ENCODE data around the gene ARAP2. TPM values are rescaled to one million over a fixed set of nuclear protein-coding genes. Genes with fewer than 3 reads are reported as not detected.
A peak's percentile ranks its signal among the peaks of the same experiment; 100 is the strongest.

ARAP2 gene
- total RNA-seq, 1 experiment from 2014 or later = 12.5 TPM

DNA sequence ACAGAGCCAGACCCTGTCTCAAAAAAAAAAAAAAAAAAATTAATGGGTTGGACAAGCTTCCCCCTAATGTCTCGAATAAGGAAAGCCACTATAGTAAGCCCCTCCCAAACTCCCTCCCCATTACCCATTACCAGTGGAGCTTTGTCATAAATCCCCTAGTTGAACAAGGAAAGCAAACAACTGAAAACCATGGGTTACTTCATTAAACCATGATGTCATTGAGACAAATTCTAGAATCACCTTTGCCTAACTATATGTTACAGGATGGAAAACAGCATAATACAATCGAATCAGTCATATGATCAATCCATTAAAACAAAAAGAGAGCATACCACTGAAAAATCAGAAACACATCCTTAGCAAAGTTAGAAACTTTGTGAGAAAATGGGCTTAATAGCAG lies 8.2 kb downstream of the ARAP2 start:
- H3K9me2 ChIP-seq (replicated peaks; ENCODE audit: low read length) = no peaks in the 10 kb centered on the region
- H3K9ac ChIP-seq (ENCODE audit: low read length) = no peak overlapping the region
- no peaks in the 10 kb centered on the region for H3K4me1 ChIP-seq (ENCODE audit: insufficient read depth, low read length)
- H4K20me1 ChIP-seq (ENCODE audit: low read length) = no peaks in the 10 kb centered on the region
- no peaks in the 10 kb centered on the region for H3K36me3 ChIP-seq (ENCODE audit: low read depth, low read length)
- no peaks in the 10 kb centered on the region for H3K27me3 ChIP-seq (ENCODE audit: low read length)
- ATAC-seq (no peak), DNase-seq (no peak)
- no peaks in the 10 kb centered on the region for H3F3A ChIP-seq (ENCODE audit: low read length, unreplicated experiment)
- H3K79me2 ChIP-seq (ENCODE audit: low read length) = peaks cover 37% of the 10 kb centered on the region
- intact Hi-C loops (cut with micrococcal nuclease) = no loop called here
- TF ChIP-seq, protein P1, sequence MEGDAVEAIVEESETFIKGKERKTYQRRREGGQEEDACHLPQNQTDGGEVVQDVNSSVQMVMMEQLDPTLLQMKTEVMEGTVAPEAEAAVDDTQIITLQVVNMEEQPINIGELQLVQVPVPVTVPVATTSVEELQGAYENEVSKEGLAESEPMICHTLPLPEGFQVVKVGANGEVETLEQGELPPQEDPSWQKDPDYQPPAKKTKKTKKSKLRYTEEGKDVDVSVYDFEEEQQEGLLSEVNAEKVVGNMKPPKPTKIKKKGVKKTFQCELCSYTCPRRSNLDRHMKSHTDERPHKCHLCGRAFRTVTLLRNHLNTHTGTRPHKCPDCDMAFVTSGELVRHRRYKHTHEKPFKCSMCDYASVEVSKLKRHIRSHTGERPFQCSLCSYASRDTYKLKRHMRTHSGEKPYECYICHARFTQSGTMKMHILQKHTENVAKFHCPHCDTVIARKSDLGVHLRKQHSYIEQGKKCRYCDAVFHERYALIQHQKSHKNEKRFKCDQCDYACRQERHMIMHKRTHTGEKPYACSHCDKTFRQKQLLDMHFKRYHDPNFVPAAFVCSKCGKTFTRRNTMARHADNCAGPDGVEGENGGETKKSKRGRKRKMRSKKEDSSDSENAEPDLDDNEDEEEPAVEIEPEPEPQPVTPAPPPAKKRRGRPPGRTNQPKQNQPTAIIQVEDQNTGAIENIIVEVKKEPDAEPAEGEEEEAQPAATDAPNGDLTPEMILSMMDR (conservative IDR thresholded peaks at IDR 0.05; ENCODE audit: low read depth, low read length) = no peak
- TF ChIP-seq EZH2 (IDR thresholded peaks at IDR 0.05; ENCODE audit: low read length, unreplicated experiment) (no peak), EZH2phosphoT487 (IDR thresholded peaks at IDR 0.05; ENCODE audit: borderline replicate concordance, low read length) (no peak)
- POLR2A ChIA-PET (ENCODE audit: unreplicated experiment) = no interaction called here
- no peak overlapping the region for H3K4me3 ChIP-seq (ENCODE audit: low read length)
- no peak overlapping the region for H3K4me2 ChIP-seq (ENCODE audit: low read length)
- H2AFZ ChIP-seq (ENCODE audit: low read length) = no peak overlapping the region
- no TSS peak for BruUV-seq (replicated peaks)
- H3K27ac ChIP-seq (ENCODE audit: low read length) = no peak overlapping the region
- CTCF ChIA-PET = no interaction called here
- no peaks in the 10 kb centered on the region for H3K9me3 ChIP-seq (ENCODE audit: low read length)

DNA sequence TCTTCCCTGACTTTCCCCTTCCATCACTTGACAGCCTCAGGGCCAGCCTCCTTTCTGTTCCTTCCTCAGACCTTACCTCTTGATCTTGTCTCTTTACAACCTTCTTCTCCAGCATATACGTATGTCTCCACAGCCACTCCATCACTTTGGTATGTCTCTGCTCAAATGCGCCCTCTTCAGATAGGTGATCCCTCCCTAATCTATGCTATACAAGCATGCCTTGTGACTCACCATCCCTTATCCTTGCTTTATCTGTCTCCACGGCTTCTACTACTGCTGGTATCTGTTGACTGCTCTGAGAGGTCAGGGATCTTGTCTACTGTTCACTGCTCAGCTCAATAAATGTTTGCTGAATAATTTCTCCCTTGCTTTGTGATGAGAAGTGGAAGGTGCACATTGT lies 9.0 kb downstream of the ARAP2 start:
- ChIA-PET POLR2A (ENCODE audit: unreplicated experiment) (no interaction called here), CTCF (no interaction called here)
- no peaks in the 10 kb centered on the region for H3K36me3 ChIP-seq (ENCODE audit: low read depth, low read length)
- H3K4me3 ChIP-seq (ENCODE audit: low read length) = no peak overlapping the region
- no peaks in the 10 kb centered on the region for H4K20me1 ChIP-seq (ENCODE audit: low read length)
- ATAC-seq = peak; percentile 59
- no peak overlapping the region for H3K9ac ChIP-seq (ENCODE audit: low read length)
- peak; percentile 66 for DNase-seq
- no peaks in the 10 kb centered on the region for H3K9me3 ChIP-seq (ENCODE audit: low read length)
- no TSS peak for BruUV-seq (replicated peaks)
- H3K9me2 ChIP-seq (replicated peaks; ENCODE audit: low read length) = no peaks in the 10 kb centered on the region
- no peak for TF ChIP-seq EZH2phosphoT487 (IDR thresholded peaks at IDR 0.05; ENCODE audit: borderline replicate concordance, low read length)
- TF ChIP-seq, protein P1 (conservative IDR thresholded peaks at IDR 0.05; ENCODE audit: low read depth, low read length) = peak; percentile 48
- no peak overlapping the region for H3K4me2 ChIP-seq (ENCODE audit: low read length)
- H3K79me2 ChIP-seq (ENCODE audit: low read length) = peaks cover 28% of the 10 kb centered on the region
- H3F3A ChIP-seq (ENCODE audit: low read length, unreplicated experiment) = no peaks in the 10 kb centered on the region
- peaks cover 6% of the 10 kb centered on the region for H3K4me1 ChIP-seq (ENCODE audit: insufficient read depth, low read length)
- H3K27ac ChIP-seq (ENCODE audit: low read length) = no peak overlapping the region
- H2AFZ ChIP-seq (ENCODE audit: low read length) = no peak overlapping the region
- intact Hi-C loops (cut with micrococcal nuclease) = no loop called here
- H3K27me3 ChIP-seq (ENCODE audit: low read length) = no peaks in the 10 kb centered on the region

DNA sequence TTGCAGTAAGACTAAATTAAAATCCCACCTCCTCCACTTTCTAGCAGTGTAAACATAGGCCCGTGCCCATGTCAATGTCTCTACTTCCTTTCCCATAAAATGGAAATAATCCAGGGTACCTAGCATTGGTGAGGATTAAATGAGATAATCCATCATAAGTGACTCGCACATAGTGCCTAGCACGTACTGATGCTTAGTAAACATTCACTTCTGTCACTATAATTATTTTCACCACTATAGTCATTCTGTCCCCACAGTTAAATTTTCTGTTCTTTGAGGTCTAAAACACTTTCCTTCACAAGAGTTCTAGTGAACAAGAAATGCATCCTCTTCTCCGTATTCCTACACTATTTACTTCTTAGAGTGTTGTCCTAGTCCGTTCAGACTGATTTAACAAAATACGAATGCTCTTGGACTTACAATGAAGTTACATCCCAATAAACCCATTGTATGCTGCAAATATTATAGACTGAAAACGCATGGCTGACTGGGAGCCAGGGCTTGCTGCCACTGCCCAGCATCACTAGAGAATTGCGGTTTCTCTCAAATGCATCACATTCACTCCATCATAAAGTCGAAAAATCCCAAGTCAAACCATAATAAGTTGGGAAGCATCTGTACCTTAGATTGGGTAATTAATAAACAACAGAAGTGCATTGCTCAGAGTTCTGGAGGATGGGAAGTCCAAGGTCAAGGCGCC lies 10.6 kb downstream of the ARAP2 start:
- no peak overlapping the region for H3K4me2 ChIP-seq (ENCODE audit: low read length)
- ATAC-seq (no peak), DNase-seq (no peak)
- H3K9ac ChIP-seq (ENCODE audit: low read length) = no peak overlapping the region
- H3K4me3 ChIP-seq (ENCODE audit: low read length) = no peak overlapping the region
- no peaks in the 10 kb centered on the region for H3K9me3 ChIP-seq (ENCODE audit: low read length)
- TF ChIP-seq, protein P1 (conservative IDR thresholded peaks at IDR 0.05; ENCODE audit: low read depth, low read length) = no peak
- TF ChIP-seq EZH2phosphoT487 (IDR thresholded peaks at IDR 0.05; ENCODE audit: borderline replicate concordance, low read length) (no peak), EZH2 (IDR thresholded peaks at IDR 0.05; ENCODE audit: low read length, unreplicated experiment) (no peak)
- H3K27me3 ChIP-seq (ENCODE audit: low read length) = no peaks in the 10 kb centered on the region
- BruUV-seq (replicated peaks) = no TSS peak
- no peak overlapping the region for H3K27ac ChIP-seq (ENCODE audit: low read length)
- H3F3A ChIP-seq (ENCODE audit: low read length, unreplicated experiment) = no peaks in the 10 kb centered on the region
- H3K9me2 ChIP-seq (replicated peaks; ENCODE audit: low read length) = no peaks in the 10 kb centered on the region
- ChIA-PET CTCF (no interaction called here), POLR2A (ENCODE audit: unreplicated experiment) (no interaction called here)
- peaks cover 33% of the 10 kb centered on the region; the same call in 1 of the 2 replicates for H3K79me2 ChIP-seq (ENCODE audit: low read length)
- H3K4me1 ChIP-seq (ENCODE audit: insufficient read depth, low read length) = peaks cover 7% of the 10 kb centered on the region
- intact Hi-C loops (cut with micrococcal nuclease) = no loop called here
- H4K20me1 ChIP-seq (ENCODE audit: low read length) = no peaks in the 10 kb centered on the region
- H3K36me3 ChIP-seq (ENCODE audit: low read depth, low read length) = no peaks in the 10 kb centered on the region
- no peak overlapping the region for H2AFZ ChIP-seq (ENCODE audit: low read length)

Measured in PC-3 (cell line).